Measurements from ENCODE around the gene DCTN3. TPM values are rescaled to one million over a fixed set of nuclear protein-coding genes. Genes with fewer than 3 reads are reported as not detected.

The DCTN3 gene
- total RNA-seq, 2 experiments from 2014 or later = 81.5 to 84.4 TPM

- H3K4me3 ChIP-seq (ENCODE audit: low read length) = no peak overlapping the region
- TF ChIP-seq, protein P1, sequence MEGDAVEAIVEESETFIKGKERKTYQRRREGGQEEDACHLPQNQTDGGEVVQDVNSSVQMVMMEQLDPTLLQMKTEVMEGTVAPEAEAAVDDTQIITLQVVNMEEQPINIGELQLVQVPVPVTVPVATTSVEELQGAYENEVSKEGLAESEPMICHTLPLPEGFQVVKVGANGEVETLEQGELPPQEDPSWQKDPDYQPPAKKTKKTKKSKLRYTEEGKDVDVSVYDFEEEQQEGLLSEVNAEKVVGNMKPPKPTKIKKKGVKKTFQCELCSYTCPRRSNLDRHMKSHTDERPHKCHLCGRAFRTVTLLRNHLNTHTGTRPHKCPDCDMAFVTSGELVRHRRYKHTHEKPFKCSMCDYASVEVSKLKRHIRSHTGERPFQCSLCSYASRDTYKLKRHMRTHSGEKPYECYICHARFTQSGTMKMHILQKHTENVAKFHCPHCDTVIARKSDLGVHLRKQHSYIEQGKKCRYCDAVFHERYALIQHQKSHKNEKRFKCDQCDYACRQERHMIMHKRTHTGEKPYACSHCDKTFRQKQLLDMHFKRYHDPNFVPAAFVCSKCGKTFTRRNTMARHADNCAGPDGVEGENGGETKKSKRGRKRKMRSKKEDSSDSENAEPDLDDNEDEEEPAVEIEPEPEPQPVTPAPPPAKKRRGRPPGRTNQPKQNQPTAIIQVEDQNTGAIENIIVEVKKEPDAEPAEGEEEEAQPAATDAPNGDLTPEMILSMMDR (IDR thresholded peaks at IDR 0.05) = no peak
- ChIA-PET CTCF (no interaction called here), POLR2A (no interaction called here)
- Mint-ChIP-seq H3K27me3 (peaks cover 89% of the 10 kb centered on the region), H3K27ac (no peak overlapping the region), H3K36me3 (ENCODE audit: low read depth) (no peaks in the 10 kb centered on the region), H3K4me1 (ENCODE audit: low read depth) (peaks cover 10% of the 10 kb centered on the region), H3K9me3 (no peaks in the 10 kb centered on the region), H3K4me3 (no peak overlapping the region)
- no peaks in the 10 kb centered on the region for H3K36me3 ChIP-seq (ENCODE audit: insufficient read depth, low read length)
- H3K27me3 ChIP-seq (ENCODE audit: control insufficient read depth in 1 of 2, insufficient read depth in 2 of 2, low read length in 2 of 2) = peaks cover 50 to 80% of the 10 kb centered on the region in 2 experiments
- no peak overlapping the region for H3K27ac ChIP-seq (ENCODE audit: low read depth in 1 of 2, low read length in 2 of 2)
- H3K9me3 ChIP-seq (ENCODE audit: control insufficient read depth in 1 of 2, insufficient read depth in 1 of 2, low read length in 2 of 2) = peaks cover 0 to under 1% of the 10 kb centered on the region in 2 experiments
- intact Hi-C loops (cut with DNase I, micrococcal nuclease) = no loop called here
- no peak for DNase-seq
- H3K4me1 ChIP-seq (ENCODE audit: insufficient read depth, low read length) = peaks cover 8% of the 10 kb centered on the region
- ATAC-seq (ENCODE audit: poor library complexity) = no peak
Observed at GRCh38 chr9:34584970-34585369, 35.3 kb downstream of the DCTN3 start.

GRCh38 chr9:34582787-34583186, 37.5 kb downstream of the DCTN3 start:
- H3K27ac ChIP-seq (ENCODE audit: low read depth in 1 of 2, low read length in 2 of 2) = no peak overlapping the region
- H3K36me3 ChIP-seq (ENCODE audit: insufficient read depth, low read length) = no peaks in the 10 kb centered on the region
- no peak for ATAC-seq (ENCODE audit: poor library complexity)
- peaks cover 4% of the 10 kb centered on the region for H3K4me1 Mint-ChIP-seq (ENCODE audit: low read depth)
- H3K4me3 Mint-ChIP-seq = no peak overlapping the region
- H3K27me3 Mint-ChIP-seq = peaks cover 92% of the 10 kb centered on the region
- H3K4me1 ChIP-seq (ENCODE audit: insufficient read depth, low read length) = peaks cover 11% of the 10 kb centered on the region
- TF ChIP-seq, protein P1 (IDR thresholded peaks at IDR 0.05) = no peak
- H3K4me3 ChIP-seq (ENCODE audit: low read length) = no peak overlapping the region
- peaks cover 56 to 84% of the 10 kb centered on the region in 2 experiments for H3K27me3 ChIP-seq (ENCODE audit: control insufficient read depth in 1 of 2, insufficient read depth in 2 of 2, low read length in 2 of 2)
- intact Hi-C loops (cut with DNase I, micrococcal nuclease) = no loop called here
- no peak overlapping the region for H3K27ac Mint-ChIP-seq
- no peak for DNase-seq
- H3K9me3 ChIP-seq (ENCODE audit: control insufficient read depth in 1 of 2, insufficient read depth in 1 of 2, low read length in 2 of 2) = peaks cover 0 to 4% of the 10 kb centered on the region in 2 experiments
- no peaks in the 10 kb centered on the region for H3K9me3 Mint-ChIP-seq
- CTCF ChIA-PET = no interaction called here
- H3K36me3 Mint-ChIP-seq (ENCODE audit: low read depth) = no peaks in the 10 kb centered on the region
- POLR2A ChIA-PET = no interaction called here

DNA sequence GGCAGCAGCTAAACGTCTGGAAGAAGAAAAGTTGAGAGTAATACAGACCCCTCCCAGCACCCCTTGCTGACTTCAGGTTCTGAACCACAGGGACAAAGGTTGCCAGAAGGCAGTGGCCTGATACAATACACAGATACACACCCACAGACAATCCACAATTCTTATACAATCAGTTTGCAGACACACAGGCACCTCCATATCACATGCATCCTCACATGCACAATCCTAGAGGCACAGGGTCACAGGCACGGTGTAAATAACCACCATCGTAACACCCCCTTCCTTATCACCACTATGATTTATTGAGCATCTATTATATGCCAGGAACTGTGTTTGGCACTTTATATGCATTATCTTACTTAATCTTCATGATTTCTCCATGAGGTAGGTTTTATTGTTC, 39.0 kb downstream of the DCTN3 start:
- peaks cover 10% of the 10 kb centered on the region for H3K4me1 Mint-ChIP-seq (ENCODE audit: low read depth)
- no peak overlapping the region for H3K27ac ChIP-seq (ENCODE audit: low read depth in 1 of 2, low read length in 2 of 2)
- CTCF ChIA-PET = no interaction called here
- ATAC-seq (ENCODE audit: poor library complexity) (no peak), DNase-seq (no peak)
- no peak overlapping the region for H3K27ac Mint-ChIP-seq
- H3K4me1 ChIP-seq (ENCODE audit: insufficient read depth, low read length) = peaks cover 13% of the 10 kb centered on the region
- no peaks in the 10 kb centered on the region for H3K36me3 ChIP-seq (ENCODE audit: insufficient read depth, low read length)
- no peaks in the 10 kb centered on the region for H3K36me3 Mint-ChIP-seq (ENCODE audit: low read depth)
- TF ChIP-seq, protein P1 (IDR thresholded peaks at IDR 0.05) = no peak
- H3K9me3 ChIP-seq (ENCODE audit: control insufficient read depth in 1 of 2, insufficient read depth in 1 of 2, low read length in 2 of 2) = peaks cover 0 to 10% of the 10 kb centered on the region in 2 experiments
- H3K27me3 ChIP-seq (ENCODE audit: control insufficient read depth in 1 of 2, insufficient read depth in 2 of 2, low read length in 2 of 2) = peaks cover 53 to 79% of the 10 kb centered on the region in 2 experiments
- H3K27me3 Mint-ChIP-seq = peaks cover 91% of the 10 kb centered on the region
- no peak overlapping the region for H3K4me3 Mint-ChIP-seq
- H3K9me3 Mint-ChIP-seq = no peaks in the 10 kb centered on the region
- no peak overlapping the region for H3K4me3 ChIP-seq (ENCODE audit: low read length)
- POLR2A ChIA-PET = no interaction called here
- intact Hi-C loops (cut with DNase I, micrococcal nuclease) = no loop called here

Data from CD4-positive, alpha-beta T cell (primary cell).